Neutrophil (primary cell): ENCODE measurements around the gene HPCA.

ENCODE experiments used
- H3K27ac ChIP-seq: fragments of 200-600 bp; sonication (generic); 2 replicates; pipeline ENCODE4 v1.5.1; 2016; ENCODE audit warnings: mild to moderate bottlenecking, moderate library complexity
- H3K27me3 ChIP-seq: fragments of 200-600 bp; sonication (generic); 2 replicates; pipeline ENCODE4 v1.6.0; 2016; ENCODE audit warnings: mild to moderate bottlenecking
- H3K36me3 ChIP-seq: fragments of 200-600 bp; sonication (generic); 2 replicates; pipeline ENCODE4 v1.5.1; 2017
- H3K4me1 ChIP-seq, 2 experiments: fragments of 200-600 bp in 1 of 2; sonication (generic) in 1 of 2; 1 replicate in 1 of 2; 2 replicates in 1 of 2; pipeline versions ENCODE4 v1.5.1 to v1.6.1; 2013 to 2016; ENCODE audit warnings: low read depth in 1 of 2, low read length in 1 of 2, mild to moderate bottlenecking in 1 of 2, moderate library complexity in 1 of 2; ENCODE audit not compliant: control insufficient read depth in 1 of 2, insufficient read depth in 1 of 2
- H3K4me3 ChIP-seq, 2 experiments: fragments of 200-600 bp in 1 of 2; sonication (generic) in 1 of 2; 1 replicate in 1 of 2; 2 replicates in 1 of 2; pipeline ENCODE4 v1.5.1; 2013 to 2016; ENCODE audit warnings: low read depth in 1 of 2, low read length in 1 of 2, mild to moderate bottlenecking in 1 of 2, moderate library complexity in 1 of 2
- H3K9me3 ChIP-seq: fragments of 200-600 bp; sonication (generic); 2 replicates; pipeline ENCODE4 v1.5.1; 2016
- TF ChIP-seq, protein P1 (sequence below): fragments of 200-600 bp; sonication (generic); IDR thresholded peaks from 2 replicates; pipeline ENCODE4 v1.5.1; 2016; ENCODE audit warnings: antibody characterized with exemption

Gene HPCA

DNA sequence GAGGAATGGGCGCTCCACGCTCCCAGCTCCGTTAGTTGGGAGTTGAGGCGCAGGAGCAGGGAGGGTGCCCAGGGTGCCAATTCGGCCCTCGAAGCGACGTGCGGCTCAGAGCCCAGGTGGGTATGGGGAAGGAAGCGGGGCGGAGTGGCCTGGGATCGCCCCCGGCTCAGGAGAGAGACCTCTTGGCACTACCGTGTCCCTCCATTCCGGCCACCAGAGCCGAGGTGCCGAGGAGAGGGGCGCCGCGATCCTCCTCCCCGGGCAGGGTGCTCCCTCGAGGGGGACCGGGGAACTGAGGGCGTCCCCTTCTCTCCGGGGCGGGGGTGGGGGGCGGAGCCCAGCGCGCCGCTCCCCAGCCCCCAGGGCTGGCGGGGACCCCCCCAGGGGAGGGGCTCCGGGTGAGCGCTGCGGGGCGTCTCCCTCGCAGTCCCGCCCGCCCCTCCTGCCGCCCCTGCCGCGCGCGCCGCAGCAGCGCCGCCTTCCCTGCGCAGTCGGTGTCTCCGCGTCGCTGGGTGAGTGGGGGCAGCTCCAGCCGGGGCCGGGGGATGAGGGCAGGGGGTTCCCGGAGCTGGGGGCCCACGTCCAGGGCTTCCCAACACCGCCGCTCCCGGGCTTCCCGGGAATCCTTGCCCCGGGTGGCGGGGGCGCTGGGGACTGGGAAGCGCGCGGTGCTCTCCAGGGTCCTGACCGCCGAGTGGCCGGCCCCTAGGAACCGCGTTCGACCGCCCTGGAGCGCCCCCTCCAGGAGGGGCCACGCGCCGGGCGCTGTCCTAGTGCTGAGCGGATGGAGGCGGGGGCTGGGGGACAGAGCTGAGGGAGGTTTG is at the start of gene HPCA:
TSS of gene HPCA (plus strand) at position 488 of the 824 bp plus-strand sequence. CDS start 2,408 bp downstream, outside the sequence.
- Histone ChIP-seq H3K27ac (no peak within 1 kb of the TSS), H3K4me3 (no peak within 1 kb of the TSS), H3K4me1 (no peaks in the 10 kb centered on the region), H3K27me3 (peaks cover 100% of the 10 kb centered on the region), H3K36me3 (no peaks in the 10 kb centered on the region), H3K9me3 (no peaks in the 10 kb centered on the region)
- TF ChIP-seq, protein P1, sequence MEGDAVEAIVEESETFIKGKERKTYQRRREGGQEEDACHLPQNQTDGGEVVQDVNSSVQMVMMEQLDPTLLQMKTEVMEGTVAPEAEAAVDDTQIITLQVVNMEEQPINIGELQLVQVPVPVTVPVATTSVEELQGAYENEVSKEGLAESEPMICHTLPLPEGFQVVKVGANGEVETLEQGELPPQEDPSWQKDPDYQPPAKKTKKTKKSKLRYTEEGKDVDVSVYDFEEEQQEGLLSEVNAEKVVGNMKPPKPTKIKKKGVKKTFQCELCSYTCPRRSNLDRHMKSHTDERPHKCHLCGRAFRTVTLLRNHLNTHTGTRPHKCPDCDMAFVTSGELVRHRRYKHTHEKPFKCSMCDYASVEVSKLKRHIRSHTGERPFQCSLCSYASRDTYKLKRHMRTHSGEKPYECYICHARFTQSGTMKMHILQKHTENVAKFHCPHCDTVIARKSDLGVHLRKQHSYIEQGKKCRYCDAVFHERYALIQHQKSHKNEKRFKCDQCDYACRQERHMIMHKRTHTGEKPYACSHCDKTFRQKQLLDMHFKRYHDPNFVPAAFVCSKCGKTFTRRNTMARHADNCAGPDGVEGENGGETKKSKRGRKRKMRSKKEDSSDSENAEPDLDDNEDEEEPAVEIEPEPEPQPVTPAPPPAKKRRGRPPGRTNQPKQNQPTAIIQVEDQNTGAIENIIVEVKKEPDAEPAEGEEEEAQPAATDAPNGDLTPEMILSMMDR, result no peak

DNA sequence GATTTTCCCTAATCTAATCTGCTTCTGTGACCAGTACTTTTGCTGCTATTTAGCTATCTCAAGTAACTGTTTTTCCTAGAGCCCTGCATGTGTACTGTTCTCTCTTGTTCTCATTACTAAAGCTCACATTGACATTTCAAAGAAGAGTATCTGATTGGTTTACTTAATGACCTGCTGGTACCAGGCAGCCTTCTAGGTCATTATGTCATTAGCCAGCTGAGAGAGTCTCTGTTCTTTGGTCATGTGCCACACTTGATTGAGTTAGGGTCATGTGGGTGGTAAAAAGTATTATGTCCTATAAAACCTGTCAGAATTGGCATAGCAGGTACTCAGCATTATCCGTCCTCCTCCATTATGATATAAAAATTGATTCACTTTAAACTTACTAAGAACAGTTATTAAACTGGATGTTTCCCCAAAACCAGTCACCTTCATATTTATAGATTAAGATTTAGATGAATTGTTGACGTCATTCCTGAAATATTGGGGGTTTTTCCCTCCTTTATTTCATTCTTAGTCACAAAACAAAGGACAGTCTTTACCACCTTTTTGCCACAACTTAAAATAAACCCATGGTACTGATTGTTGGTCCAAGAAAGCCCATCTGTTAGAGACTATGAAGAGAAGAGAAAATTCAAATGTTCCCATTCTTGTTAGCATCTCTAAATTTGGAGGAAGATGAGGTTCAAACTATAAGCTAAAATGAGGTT is 37.8 kb upstream of the HPCA start:
- Histone ChIP-seq H3K36me3 (peaks cover 51% of the 10 kb centered on the region), H3K4me3 (no peak overlapping the region), H3K4me1 (no peaks in the 10 kb centered on the region), H3K27ac (no peak overlapping the region), H3K27me3 (no peaks in the 10 kb centered on the region), H3K9me3 (no peaks in the 10 kb centered on the region)
- TF ChIP-seq, protein P1, result no peak

DNA sequence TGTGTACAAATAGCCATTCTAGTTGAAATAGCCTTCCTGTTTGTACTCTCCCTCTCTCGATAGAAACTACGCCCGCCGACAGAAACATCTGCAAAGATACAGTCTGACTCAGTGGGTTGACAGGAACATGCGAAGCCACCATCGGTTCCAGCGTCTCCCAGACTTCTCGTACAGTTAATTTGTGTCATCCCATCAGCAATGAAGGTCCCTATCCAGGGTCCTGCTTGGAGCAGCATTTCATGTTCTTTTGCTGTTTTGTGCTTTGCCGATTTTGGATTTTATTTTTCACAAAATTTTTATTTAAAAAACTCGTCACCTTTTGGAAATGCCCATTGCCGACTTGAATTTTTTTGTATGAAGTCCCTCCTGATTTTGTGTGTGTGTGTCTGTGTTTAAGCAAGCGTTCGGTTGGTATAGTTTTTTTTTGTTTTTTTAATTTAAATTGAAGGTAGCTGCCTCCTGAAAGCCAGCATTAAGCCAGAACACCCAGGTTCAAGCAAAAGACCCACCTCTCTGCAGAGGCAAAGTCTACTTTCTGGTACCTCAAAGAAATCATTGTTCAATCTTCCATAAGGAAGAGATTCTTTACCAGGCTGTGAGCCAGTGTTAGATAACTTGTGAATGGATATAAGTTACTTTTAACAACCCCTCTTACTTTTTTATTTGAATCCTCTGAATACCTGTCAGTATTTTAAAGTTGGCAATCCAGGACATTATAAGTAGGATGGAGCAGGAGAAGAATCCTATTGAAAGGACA is 30.3 kb upstream of the HPCA start:
- TF ChIP-seq, protein P1, result no peak
- H3K27me3 ChIP-seq, result no peaks in the 10 kb centered on the region
- no peak overlapping the region for H3K27ac ChIP-seq
- no peaks in the 10 kb centered on the region for H3K4me1 ChIP-seq
- H3K36me3 ChIP-seq, result peaks cover 73% of the 10 kb centered on the region
- no peak overlapping the region for H3K4me3 ChIP-seq
- H3K9me3 ChIP-seq, result no peaks in the 10 kb centered on the region

DNA sequence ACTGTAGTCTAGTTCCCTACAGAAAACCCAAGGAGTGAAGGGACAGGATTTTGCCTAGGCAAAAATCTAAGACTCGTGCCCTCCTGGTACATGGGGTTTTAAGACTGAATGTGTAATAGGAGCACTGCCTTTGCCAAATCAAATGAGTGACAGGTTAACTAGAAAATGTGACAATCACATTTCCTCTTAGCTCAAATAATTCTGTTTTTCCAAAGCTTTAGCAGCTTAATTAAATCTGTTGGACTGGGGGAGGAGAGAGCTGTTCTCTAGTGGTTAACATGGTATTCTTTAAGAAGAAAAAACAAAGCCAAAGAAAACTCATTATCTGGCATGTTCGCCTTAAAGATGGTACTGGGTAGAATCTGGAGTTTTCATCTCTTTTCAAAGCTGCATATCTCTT is 28.2 kb upstream of the HPCA start:
- H3K27me3 ChIP-seq, result no peaks in the 10 kb centered on the region
- H3K27ac ChIP-seq, result no peak overlapping the region
- H3K36me3 ChIP-seq, result peaks cover 78% of the 10 kb centered on the region
- TF ChIP-seq, protein P1, result no peak
- H3K4me1 ChIP-seq, result no peaks in the 10 kb centered on the region
- no peak overlapping the region for H3K4me3 ChIP-seq
- no peaks in the 10 kb centered on the region for H3K9me3 ChIP-seq

DNA sequence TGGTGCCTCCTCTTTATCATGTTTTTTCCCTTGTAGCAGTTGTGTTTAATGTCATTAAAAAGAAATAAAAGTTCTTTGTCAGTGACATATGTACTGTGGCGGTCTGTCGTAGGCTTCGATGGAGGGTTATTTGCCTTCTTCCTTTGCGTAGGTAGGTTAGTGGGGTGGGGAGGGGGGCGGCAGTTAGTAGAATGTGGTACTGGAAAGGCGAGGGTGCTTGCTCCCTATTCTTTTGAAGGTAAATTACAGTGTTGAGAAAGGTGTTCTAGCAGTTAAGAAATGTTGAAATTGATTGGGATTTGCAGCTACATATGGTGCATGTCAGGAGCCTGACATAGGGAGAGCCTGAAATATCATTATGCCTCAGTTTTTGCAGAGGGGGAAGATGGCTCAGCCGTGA is 27.5 kb upstream of the HPCA start:
- no peaks in the 10 kb centered on the region for H3K9me3 ChIP-seq
- H3K27ac ChIP-seq, result no peak overlapping the region
- no peaks in the 10 kb centered on the region for H3K4me1 ChIP-seq
- peaks cover 75% of the 10 kb centered on the region for H3K36me3 ChIP-seq
- H3K27me3 ChIP-seq, result no peaks in the 10 kb centered on the region
- no peak overlapping the region for H3K4me3 ChIP-seq
- TF ChIP-seq, protein P1, result no peak
